Stimulated activated CD4-positive, alpha-beta T cell treated with anti-CD3 and anti-CD28 coated beads, TNF-alpha, amount 100 ng/mL, for 4 hours (primary cell): Measurements from ENCODE around the gene GTF2A1.
A peak's percentile ranks its signal among the peaks of the same experiment; 100 is the strongest.
"Not testable (repeated sequence)": the region's sequence is repeated elsewhere in the genome, so short reads cannot be mapped to it uniquely, and the experiment has no call there.

Experiments
- DNase-seq, 3 experiments: peaks; one replicate each; pipeline ENCODE4 v3.0.0-alpha.2; 2020; ENCODE audit warnings: low read depth in 3 of 3

GTF2A1 gene

DNA sequence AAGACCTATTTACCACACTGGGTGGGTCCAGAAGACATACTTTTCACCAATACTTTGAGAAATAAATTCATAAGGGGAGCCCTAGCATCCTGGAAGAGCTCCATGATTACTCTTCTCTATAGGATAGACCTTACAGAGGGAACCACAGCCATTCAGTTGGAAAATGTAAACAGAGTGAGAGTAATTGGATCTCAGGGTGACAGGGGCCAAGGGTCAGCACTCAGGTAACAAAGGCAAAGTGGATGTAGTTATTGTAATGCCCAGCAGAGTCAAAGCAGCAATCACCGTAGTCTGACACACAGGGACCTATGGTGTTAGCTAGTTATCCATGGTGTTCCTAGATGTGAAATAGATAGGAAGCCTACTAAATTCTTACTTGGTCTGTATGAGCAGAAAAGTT is 10.8 kb upstream of the GTF2A1 start:
- no peak for DNase-seq

DNA sequence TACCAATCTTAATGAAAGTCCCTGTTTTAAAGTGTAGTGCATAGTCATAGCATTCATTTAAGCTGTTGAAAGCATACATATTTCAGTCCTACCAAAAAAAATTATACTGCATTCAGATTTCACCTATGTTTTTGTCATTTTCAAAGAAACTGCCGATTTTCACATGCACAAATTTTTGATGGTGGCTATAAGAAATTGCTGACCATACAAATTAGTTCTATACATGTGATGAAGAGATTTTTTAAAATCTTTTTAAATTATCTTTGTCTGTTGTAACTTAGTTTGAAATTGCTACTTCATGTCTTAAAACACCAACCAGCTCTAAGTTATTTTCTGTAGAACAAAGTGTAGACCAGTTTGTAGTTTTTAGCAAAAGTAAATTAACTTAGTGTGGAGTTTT is 3.5 kb upstream of the GTF2A1 start:
- no peak for DNase-seq

DNA sequence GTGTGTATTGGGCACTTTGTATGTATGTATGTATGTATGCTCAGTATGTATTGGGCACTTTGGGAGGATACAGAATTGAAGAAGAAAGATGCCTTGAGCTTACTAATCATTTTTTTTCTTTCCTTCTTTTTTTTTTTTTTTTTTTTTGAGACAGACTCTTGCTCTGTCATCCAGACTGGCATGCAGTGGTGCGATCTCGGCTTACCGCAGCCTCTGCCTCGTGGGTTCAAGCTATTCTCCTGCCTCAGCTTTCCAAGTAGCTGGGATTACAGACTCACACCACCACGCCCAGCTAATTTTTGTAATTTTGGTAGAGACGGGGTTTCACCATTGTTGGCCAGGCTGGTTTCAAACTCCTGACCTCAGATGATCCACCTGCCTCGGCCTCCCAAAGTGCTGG is 3.0 kb upstream of the GTF2A1 start:
- DNase-seq = not testable (repeated sequence)

DNA sequence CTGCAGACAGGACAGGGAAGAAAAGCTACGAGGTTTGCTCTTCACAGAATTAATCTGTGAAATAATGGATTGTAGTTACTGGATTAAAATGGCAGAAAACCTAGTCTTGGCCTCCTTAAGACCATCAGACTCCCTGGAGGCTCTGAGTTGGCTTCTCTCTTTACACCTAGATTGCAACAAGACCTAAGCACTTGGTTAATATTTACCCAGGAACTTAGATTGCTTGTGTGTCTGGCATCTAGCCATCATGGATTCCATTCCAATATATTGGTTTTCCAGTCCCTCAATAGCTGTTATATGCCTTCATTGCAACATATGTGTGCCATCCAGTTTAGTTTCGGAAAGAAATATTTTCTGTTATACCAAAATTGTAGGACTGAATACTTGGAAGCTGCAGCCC is 1.9 kb upstream of the GTF2A1 start:
- no peak for DNase-seq

DNA sequence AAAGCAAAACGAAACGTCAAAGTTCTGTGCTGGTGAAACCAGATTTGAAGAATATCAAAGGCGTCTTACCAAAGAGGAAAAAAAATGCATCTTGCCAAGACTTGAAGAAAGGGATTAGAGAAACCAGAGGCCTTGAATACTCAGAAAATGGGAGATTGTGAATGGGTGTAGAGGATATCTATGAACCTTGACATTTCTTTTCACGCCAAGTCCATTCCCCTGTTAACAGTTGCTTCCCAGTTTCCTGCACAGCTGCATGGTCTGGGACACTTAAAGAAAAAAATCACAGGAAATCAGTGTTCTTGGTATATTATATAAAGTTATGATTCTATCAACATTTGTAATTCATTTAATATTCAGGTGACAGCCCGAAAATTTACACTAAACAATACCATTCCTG is 1.4 kb upstream of the GTF2A1 start:
- DNase-seq = no peak

DNA sequence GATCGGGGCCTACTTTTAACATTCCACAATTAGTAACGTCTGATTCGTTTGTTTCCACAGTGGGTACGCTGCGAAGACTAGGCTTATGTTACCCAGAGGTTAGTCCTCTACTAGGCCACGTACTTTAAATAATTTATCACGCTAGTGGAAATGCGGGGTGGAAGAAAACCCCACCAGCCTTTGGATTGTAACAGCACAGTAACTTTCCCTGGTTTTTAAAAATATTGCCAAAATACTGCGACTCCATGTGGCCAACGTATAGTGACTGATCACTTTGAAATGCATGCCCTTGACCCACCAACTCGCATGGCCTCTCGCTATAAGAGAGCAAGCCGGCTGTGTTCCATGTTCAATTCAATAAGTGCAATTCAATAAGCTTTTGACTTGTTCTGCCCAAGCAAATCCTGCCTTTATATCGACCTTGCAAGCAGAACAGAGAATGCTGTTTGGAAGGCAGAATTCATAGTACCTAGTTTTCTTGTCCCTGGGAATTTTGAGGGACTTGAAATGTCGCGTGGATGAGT is 882 bp upstream of the GTF2A1 start:
- DNase-seq = no peak

DNA sequence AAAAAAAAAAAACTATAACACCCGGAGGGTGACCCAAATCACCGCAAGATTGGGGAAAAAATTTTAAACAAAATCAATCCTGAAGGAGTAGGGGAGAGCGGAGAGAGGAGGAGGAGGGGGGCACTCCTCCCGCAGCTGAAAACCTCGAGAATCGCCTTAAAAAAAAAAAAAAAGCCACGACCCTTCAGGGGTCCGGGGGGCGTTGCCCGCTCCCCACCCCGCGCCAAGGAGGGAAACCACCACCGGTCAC is 254 bp downstream of the GTF2A1 start:
- DNase-seq = no peak

DNA sequence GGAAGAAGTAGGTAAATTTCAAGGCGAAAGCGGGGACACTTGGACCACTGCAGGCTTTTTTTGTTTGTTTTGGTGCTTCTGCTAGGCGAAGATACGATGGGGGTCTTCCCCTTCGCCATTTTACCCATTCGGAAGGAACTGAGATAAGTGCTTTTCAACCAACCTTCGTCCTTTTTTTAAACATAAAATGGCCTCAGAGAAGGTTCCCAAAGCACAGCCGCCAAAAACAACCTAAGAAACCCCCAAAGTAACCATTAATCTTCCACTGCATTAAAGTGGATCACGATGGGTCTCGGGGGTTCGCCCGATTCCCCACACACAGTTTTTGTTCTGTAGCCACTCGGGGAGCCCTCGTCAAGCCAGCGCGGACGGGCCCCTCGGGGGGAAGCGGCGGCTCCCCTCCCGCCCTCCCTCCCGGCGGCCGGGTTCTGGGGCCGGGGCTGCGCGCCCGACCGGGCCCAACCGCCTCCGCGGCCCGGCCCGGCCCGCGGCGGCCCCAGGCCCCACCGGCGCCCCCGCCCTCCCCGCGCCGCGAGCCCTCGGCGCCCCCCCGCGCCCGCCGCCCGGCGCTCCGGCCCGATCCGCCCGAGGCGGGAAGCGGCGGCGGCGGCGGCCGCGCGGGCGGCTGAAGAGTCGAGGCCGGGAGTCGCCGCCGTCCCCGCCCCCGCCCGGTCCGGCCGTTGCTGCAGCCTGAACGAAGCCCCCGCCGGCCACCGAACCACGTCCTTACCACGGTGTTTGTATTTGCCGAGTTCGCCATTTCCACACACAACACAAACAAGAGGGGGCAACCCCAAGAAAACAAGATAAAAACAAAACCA is 790 bp downstream of the GTF2A1 start:
- peak in 2 of 3 experiments; percentile 17 to 24 for DNase-seq

DNA sequence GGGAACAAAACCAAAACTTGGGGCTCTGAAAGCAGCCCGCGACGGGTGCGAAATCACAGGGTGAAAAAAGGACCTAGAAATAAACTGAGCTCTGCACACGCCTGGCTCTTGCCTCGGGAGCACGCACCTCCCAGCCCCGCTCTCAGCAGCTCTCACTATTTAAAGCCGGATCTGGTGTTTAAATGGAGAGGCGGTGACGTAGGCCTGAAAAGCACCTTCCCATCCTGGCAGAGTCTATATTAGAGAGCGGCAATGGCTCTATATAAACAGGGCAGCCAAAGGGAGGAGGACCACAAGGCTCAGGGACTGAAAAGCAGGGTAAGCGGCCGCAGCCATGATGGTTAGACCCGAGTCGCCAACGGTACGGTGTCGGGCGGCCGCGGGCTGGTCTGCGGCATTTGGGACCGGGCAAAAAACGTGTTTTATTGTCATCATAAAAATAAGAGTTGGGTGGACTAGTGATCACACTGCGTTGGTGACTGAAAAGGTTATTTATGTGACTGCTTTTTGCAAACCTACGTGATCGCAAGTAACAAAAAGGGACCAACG is 1.5 kb downstream of the GTF2A1 start:
- peak; percentile 57 to 71 (median 60) for DNase-seq

DNA sequence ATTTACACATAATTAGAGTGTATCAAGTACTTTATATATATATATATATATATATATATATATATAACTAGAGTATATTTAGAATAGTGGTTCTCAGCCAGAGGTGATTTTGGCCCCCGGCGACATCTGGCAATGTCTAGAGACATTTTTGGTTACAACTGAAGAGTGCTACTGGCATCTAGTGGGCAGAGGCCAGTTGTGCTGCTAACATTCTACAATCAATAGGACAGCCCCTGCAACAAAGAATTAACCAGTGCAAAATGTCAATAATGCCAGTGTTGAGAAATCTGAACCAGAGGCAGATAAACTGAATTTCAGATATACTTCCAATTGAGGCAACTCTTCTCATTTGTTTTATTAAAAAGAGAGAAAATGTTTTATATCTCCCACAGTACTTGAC is 8.9 kb downstream of the GTF2A1 start:
- no peak for DNase-seq

DNA sequence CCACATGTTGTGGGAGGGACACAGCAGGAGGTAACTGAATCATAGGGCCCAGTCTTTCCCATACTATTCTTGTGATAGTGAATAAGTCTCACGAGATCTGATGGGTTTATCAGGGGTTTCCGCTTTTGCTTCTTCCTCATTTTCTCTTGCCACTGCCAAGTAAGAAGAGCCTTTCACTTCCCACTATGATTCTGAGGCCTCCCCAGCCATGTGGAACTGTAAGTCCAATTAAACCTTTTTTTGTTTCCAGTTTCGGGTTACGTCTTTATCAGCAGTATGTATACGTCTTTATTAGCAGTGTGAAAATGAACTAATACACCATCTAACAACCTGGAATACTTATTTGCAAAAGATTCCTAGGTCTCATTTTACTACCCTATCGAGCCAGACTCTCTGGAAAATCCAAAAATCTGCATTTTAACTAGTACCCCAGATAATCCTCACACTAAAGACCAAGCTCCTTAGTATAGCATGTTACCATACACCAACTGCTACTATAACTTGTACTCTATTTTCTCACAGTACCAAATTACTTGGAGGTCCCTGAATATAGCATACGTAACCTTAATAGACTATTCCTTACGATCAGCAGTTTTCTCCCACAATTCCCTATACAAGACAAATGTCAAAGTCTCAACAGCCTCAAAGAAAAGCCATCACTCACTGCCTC is 11.5 kb downstream of the GTF2A1 start:
- DNase-seq = no peak

DNA sequence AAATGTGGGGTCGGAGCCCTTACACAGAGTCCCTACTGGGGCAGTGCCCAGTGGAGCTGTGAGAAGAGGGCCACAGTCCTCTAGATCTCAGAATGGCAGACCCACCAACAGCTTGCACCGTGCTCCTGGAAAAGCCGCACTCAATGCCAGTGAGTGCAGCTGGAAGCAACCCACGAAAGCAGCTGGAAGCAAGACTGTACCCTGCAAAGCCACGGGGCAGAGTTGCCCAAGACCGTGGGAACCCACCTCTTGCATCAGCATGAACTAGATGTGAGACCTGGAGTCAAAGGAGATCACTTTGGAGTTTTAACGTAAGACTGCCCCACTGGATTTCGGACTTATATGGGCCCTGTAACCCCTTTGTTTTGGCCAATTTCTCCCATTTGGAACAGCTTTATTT is 12.3 kb downstream of the GTF2A1 start:
- no peak for DNase-seq

DNA sequence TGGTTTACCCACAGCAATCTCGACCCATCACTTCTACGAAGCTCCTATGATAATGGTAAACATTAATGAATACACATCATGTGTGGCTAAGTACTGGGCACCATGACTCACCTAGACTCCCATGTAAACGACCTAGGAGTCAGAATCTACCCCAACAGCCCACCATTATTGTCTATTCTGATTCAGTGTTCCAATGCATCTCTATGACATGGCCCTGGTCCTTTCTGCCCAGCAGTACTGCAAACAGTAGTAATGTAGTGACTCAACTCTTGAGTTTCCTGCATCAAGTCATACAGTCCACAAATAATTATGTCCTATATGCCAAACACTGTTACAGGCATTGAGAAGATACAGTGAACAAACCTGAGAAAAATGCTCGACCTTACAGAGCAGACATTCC is 14.6 kb downstream of the GTF2A1 start:
- DNase-seq = no peak

DNA sequence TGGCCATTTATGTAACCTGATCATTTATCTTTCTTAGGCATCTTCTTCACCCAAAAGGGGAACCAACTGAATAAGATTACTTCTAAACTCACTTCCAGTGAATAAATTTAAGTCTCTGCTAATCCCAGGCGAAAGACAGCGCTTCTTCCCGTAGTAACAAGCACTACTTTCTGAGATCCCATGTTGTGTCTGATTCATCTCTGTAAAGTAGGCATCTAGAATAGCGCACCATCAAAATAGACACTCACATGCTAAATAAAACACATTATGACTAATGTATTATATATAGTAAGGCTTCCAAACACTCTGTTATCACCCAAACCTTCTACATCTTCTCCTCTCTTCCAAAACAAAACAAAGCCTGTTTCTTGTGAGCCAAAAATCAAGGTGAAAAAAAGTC is 15.1 kb downstream of the GTF2A1 start:
- DNase-seq = no peak

DNA sequence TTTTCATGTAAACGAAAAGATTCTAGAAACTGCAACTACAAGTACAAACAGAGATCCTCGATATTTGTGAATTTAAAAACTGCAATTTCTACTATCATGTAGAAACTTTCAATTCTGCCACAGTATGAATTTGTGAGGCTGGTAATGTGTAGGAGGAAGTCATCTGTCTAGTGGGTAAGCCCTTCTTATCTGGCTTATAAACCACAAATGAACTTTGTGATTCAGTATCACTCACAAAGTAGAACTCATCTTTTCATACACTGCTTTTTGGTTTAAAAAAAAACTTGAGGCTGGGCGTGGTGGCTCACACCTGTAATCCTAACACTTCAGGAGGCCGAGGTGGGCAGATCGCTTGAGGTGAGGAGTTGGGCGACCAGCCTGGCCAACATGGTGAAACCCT is 20.7 kb downstream of the GTF2A1 start:
- no peak for DNase-seq

DNA sequence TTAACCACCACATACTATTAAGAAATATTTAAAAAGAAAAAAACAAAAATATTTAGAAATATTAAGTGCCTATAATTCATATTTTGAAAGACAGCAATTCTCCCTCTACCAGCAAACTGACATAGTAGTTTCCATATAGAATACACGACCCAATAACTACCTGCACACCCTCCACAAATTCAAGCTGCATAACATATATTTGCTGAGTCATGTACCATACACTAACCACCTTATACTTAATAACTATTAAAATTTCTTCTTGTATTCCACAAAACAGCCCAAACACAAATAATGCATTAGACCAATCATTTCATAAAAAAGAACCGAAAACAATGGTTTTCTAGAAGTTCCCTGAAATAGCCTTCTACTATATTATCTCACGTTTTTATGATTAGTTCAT is 21.7 kb downstream of the GTF2A1 start:
- DNase-seq = no peak

DNA sequence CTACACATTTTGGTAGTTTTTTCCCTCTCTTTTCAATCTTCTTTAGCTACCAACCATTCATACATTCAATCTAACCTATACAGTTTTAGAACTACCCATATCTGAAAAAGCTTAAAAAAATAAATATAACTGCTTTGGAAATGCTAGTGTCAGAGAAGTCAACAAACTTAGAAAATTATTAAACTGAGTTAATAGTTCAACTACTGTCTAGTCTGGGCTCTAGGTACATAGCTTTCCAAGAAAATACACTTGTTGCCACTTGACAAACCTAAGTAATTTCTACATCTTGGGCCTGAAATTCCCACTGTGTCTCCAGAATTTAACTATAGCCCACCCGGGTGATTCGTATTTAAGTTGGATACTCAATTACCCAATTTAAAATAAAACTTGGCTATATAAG is 22.1 kb downstream of the GTF2A1 start:
- DNase-seq = no peak

DNA sequence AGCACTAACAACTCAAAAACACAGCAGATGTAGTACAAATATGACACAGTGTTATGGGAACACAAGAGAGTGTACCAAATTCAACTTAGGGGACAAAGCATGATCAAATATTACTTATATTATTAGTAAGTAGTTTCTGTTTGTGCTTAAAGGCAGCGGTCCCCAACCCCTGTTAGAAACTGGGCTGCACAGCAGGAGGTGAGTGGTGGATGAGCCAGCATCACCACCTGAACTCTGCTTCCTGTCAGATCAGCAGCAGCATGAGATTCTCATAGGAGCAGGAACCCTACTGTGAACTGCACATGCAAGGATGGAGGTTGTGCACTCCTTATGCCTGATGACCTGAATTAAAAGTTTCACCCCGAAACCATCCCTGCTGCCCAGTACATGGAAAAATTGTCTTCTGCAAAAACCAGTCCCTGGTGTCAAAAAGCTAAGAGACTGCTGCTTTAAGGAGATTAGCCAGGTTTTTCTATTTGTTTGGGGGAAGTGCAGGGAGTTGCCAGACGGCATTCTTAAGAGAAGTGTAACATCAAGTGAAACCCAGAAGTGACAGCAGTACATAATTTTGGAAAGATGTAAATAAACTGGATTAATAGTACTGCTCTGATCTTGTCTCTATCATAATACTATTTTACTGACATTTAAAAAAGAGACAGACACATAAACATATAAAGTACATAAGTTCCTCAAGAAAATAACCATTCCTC is 26.7 kb downstream of the GTF2A1 start:
- no peak for DNase-seq

DNA sequence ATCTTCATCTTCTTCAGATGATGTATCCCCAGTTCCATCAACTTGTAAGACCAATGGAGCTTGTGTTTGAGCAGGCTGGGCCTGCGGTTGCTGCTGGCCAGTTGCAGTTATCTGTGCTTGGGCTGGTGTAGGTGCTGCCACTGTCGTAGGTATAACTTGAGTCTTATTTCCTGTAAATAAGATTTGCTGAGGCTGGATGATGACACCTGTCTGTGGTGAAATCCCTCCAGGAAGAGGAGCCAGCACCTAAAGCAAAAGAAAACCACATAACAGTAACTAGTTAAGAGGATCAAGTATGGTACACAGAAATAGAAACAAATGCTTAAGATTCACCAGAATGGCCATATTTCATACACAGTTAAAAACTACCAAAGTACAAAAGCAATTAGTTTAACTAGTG is 28.2 kb downstream of the GTF2A1 start:
- DNase-seq = no peak

DNA sequence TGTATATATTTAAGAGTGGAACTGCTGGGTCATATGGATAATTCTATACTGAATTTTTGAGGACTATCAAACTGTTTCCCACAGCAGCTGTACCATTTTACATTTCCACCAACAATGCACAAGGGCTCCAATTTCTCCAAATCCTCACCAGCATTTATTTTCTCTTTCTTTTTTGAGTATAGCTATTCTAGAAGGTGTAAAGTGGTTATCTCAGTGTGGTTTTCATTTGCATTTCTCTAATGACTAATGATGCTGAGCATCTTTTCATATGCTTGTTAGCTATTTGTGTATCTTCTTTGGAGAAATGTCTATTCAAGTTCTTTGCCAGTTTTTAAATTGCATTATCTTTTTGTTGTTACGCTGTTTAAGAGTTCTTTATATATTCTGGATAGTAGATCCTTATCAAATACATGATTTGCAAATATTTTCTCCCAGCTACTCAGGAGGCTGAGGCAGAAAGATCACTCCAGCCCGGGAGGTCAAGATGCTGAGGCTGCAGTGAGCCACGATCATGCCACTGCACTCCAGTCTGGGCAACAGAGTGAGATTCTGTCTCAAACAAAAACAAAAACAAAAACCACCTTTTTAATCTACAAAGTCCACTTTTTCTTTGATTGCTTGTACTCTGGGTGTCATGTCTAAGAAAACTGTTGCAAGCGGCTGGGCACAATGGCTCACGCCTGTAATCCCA is 32.8 kb downstream of the GTF2A1 start:
- DNase-seq = no peak

DNA sequence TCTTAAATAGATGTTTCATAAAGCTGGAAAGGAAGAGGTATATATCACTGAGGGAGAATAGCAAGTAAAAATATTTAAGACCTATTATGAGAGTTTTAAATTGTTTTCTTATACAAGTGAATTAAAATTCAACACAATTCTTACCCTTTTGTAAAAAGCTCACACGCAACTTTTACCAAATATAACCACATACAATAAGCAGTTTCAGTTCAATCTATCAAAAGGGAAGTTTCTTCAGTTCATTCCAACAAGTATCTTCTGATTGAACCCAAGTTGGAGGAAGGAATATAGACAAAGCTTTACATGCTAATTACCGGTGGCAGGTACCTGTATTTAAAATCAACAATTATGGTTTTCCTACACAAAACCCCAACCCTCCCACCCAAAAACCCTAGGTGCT is 41.1 kb downstream of the GTF2A1 start:
- no peak for DNase-seq

DNA sequence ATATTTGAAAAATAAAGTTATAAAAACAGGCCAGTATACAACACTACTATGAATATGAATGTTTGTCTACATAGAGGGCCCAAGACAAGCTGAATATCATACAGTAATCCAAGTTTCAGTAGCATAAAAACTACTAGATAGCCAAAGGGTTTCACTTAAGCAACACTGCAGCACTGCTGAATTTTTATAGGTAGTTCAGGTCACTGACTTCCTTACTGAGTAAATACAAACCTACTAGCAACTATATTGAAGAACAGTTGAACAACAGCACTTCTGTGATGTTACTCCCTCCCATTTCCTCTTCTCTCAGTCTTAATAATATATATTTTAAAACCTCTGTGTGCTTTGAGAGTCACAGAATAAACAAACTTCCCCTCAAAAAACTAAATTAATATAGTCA is 42.7 kb downstream of the GTF2A1 start:
- DNase-seq = no peak
